GM19463 (cell line): Measurements from ENCODE around the gene IGFBP4.

Experiments used
- ATAC-seq: cut with Tn5 transposase; IDR thresholded peaks from one replicate; pipeline ENCODE4 v1.9.1; 2021; ENCODE audit warnings: mild to moderate bottlenecking, moderate library complexity; ENCODE audit not compliant: unreplicated experiment

IGFBP4 gene

GRCh38 chr17:40431231-40431602, 12.0 kb upstream of the IGFBP4 start:
- no peak for ATAC-seq

DNA sequence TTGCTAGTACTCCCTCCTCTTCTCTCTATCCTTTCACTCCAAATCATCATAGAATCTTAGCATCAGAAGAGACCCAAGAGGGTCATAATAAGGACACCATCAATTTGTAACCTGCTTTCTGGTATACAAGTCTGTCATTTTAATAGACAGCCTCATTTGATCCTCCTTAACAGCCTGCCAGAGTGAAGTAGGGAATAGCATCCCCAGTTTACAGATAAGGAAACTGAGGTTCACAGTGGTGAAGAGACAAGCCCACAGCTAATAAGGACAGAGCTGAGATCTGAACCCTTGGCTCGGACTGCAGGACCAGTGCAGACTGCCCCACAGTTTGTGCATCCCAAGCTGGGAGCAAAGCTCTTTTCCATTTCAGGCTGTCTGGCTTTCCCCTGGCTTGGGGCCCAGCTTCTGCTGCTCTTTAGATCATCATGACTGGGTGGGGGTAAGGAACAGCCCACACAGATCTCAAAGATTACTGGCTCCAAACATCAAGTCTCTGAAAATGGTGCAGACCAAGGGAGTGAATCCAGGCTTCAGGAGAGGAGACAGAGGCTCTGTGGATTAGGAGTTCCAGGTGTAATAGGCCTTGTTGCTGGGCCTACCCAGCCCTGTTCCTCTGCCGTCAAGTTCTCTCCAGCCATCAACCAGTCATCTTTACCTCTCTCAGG, 10.3 kb upstream of the IGFBP4 start:
- no peak for ATAC-seq

- ATAC-seq: no peak
These were observed 9.5 kb upstream of the IGFBP4 start for GRCh38 chr17:40433551-40434415.

DNA sequence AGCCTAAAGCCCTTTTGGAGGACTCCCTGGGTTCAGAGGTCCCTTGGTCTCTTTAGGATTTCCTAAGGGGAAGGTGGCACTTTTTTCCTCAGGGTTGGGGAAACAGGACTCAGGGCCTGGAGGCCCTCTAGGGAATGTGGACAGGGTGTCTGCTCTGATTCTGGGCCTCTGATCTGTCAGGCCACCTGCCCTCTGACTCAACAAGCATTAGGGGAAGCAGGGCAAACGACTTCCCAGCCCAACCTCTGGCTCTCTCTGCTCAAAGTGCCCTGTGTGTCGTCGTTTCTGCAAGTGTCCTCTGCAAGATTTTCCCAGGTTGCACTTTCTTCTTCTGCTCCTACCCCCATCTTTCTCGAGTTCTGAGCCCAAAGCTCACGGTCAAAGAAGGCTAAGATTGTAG, 6.6 kb upstream of the IGFBP4 start:
- ATAC-seq: no peak

DNA sequence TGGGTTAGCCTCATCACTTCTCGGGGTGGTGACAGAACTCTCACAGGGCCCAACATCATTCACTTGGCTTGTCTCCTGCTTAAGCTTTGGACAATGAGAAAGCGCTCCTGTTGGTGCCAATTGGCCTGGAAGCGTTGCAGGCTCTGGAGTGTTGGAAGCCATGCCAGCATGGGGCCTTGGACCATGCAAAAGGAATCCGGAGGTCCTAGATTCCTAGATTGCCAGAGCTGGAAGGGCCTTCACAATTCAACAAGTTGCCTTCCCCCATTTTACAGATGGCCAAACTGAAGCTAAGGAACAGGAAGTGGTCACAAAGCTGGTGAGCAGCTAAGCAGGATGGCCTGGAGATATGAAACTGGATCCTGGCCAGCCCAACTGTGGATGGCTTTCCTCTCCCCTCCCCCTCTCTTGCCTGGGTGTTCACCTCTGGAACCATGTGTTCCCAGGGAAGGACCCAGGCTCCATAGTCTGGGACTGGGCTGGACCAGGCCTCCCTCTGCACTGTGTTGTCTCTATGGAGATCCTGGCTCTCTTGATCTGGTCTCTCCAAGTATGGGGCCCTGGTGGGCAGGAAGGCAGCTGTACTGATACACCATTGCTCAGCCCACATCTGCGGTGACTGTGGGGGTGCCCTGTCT, 6.0 kb upstream of the IGFBP4 start:
- ATAC-seq: no peak

GRCh38 chr17:40440166-40440565, 3.1 kb upstream of the IGFBP4 start:
- ATAC-seq: no peak

GRCh38 chr17:40442392-40443195, 656 bp upstream of the IGFBP4 start:
- ATAC-seq: no peak

DNA sequence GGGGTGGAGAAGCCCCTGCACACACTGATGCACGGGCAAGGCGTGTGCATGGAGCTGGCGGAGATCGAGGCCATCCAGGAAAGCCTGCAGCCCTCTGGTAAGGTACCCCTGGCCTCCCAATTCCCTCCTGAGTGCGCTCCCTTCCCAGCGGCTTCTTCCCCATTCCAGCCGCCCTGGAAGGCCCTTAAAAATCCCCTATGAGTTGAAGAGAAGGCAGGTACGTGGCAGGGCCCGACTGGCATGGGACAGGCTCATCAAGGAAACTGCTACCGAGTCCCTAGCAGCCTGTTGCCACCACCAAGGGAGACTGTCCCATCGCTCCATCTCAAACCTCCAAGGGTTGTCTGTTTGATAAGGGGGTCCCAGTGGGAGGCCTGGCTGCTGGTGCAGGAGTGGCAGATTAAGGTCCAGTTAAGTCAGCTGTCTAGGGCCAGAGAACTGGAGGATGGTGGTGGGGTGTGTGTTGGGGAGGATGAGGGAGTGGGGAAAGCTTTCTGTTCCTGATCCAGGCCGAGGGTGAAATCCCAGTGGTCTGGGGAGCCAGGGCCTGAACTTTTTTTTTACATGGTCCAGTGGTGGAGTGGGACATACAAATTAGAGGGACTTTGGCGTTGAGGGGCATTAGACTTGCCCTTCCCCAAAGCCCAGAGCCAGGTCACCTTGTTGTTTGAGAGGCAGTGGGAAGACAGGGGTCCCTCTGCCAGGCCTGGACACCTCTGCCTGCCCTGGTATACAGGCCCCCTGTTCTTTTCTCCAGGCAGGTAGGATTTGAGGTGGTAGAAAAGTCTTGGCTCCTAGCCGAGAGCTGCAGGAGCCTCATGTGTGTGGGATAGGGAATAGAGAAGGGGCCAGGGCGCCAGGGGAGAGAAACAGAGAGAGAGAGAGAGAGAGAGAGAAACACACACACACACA, 994 bp downstream of the IGFBP4 start:
- no peak for ATAC-seq

DNA sequence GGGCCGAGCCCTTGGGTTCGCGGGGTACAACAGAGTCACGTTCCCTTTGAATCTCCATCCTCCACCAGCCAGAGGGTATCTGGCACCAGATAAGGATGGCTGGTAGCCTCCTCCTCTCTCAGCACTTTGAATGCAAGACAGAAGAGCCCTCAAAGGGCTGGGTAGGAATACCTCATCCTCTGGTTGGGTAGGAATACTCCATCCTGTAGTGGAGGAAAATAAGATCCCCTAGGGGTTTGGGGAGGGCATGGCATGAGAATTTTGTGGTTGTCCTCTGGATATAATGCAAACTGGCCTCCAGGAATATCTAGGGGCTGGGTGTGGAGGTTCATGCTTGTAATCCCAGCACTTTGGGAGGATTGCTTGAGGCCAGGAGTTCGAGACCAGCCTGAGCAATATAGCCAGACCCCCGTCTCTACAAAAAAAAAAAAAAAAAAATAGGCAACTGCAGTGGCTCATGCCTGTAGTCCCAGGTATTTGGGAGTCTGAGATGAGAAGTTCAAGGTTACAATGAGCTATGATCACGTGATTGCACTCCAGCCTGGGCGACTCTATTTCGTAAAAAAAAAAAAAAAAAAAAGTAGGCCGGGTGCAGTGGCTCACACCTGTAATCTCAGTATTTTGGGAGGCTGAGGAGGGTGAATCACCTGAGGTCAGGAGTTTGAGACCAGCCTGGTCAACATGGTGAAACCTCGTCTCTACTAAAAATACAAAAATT, 2.7 kb downstream of the IGFBP4 start:
- ATAC-seq: no peak

- no peak for ATAC-seq
These were observed 3.9 kb downstream of the IGFBP4 start for GRCh38 chr17:40447148-40447644.

- ATAC-seq: no peak
These were observed 4.6 kb downstream of the IGFBP4 start for GRCh38 chr17:40447806-40448205.

DNA sequence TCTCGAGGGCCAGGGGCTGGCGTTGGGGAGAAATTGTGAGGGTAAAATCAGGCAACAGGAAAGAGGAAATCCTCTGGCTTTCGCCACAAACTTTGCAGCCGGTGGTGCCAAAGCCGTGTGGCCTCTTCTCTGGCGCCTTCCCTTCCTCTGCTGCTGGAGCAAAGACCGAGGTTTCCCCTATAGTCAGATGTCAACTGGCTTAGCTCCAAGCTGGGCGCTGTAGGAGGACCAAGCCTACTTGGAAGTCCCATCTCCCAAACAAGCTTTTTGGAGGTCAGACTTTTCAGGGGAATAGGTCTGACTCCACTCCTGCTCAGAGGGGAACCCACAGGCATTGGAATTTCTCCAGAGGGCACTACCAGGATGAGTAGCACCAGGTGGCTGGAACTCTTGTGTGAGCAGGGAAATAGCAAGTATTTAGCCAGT, 5.0 kb downstream of the IGFBP4 start:
- ATAC-seq: no peak

DNA sequence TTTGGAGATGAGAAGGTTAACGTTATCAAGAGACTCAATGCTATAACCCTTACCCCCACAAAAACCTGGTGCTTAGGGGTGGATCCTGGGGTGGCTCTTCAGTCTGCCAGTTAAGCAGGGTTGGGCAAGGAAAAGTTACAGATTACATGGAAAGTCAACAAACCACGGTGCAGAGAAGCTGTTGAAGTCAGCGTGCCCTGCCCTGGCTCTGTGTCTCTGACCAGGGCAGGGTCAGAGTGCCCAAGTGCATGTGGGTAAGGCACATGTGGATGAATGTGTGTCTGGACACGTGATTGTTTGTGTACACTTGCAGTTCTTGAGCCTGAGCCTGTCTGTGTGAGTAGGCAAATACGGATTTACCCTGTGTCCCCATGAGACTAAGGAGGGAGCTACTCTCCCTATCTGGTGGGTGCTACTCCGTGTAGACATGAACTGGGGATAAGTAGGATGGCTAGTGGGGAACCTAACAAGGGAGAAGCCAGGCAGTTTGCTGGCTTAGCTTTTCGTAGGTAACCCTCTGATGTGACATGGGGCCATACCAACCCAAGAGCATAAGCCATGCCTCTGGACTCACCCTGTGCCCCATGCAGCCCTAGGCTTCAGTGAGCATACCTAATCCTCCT, 5.5 kb downstream of the IGFBP4 start:
- ATAC-seq: no peak

DNA sequence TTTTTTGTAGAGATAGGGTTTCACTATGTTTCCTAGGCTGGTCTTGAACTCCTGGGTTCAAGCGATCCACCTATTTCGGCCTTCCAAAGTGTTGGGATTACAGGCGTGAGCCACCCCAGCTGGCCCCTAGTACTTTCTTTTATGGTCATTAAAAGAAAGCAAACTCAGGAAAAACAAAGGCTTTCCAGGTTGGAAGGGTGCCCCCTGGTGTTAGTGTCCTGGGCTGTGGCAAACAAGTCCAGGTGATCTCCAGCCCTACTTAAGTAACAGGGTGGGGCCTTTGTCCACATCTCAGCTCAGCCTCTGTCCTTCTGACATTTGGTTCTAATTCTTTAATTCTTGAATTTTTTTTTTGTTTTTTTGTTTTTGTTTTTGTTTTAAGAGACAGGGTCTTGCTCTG, 6.9 kb downstream of the IGFBP4 start:
- ATAC-seq: no peak

DNA sequence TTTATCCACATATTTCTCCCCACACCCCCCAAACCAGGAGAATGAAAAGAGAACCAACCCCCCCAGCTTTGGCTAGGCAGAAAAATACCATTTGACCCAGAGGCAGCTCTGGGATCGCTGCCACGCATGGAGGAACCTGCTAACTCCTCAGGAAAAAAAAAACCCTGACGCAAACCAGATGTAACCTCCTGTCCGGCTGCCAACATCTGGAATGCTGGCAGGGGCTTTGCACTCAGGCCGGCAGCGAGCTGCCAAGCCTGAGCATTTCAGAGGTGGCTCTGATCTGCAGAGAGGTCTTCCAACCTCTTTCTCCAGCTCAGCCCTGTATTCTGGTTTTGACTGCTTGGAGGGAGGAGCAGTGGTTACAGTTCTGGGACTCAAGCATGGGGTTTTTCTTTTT, 8.2 kb downstream of the IGFBP4 start:
- no peak for ATAC-seq

DNA sequence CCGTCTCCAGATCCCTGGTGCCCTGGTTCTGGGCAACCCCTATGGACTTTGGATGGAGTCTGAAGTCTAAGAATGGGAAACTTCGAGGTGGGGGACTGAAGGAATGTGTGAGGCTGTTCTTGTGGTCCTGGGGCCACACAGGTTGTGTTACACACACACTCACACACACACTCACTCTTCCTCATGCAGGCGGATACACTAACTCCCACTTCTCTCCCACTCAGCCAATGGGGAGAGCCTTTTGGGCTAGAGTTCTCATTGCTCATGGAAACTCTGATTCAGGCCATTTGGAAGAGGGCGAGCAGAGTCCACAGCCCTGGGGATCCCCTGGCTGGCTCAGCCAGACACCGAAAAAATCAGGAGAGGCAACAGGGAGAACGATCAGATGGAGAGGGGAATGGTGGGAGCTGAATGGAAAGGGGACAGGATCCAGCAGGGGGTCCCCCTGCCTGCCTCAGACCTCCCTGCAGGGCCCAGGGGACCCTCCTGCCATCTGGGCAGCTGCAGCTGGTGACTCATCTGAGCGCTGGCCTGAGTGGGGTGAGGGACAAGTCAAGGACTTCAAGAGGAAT, 9.1 kb downstream of the IGFBP4 start:
- no peak for ATAC-seq

GRCh38 chr17:40452921-40453378, 9.7 kb downstream of the IGFBP4 start:
- no peak for ATAC-seq

- no peak for ATAC-seq
These were observed 10.8 kb downstream of the IGFBP4 start for GRCh38 chr17:40453881-40454612.
